SK-N-SH (cell line): Measurements from ENCODE around the gene LPGAT1. TPM values are rescaled to one million over a fixed set of nuclear protein-coding genes. Genes with fewer than 3 reads are reported as not detected.

Experiments used
- CTCF ChIA-PET: fragments of 300-600, 350-600 bp; formaldehyde crosslinking; extraction: SDS; loops from one replicate; lab custom pipeline; 2021; lab: Yijun Ruan, JAX
- POLR2A ChIA-PET: fragments of 350-600 bp; sonication (Branson Sonifier 250); formaldehyde crosslinking; extraction: SDS; loops from one replicate; lab custom pipeline; 2020; ENCODE audit warnings: antibody characterized with exemption, inconsistent platforms; lab: Yijun Ruan, JAX
- DNase-seq: peaks from one replicate; pipeline ENCODE4 v3.0.0; 2012
- H2AFZ ChIP-seq: fragments of 200-600 bp; sonication (generic); 2 replicates; pipeline ENCODE4 v1.8.1; 2016; ENCODE audit warnings: antibody characterized with exemption, mild to moderate bottlenecking, low read depth
- H3F3A ChIP-seq: fragments of 200-600 bp; sonication (generic); replicated peaks from 2 replicates; pipeline ENCODE3; 2016; ENCODE audit warnings: antibody characterized with exemption, mild to moderate bottlenecking; ENCODE audit not compliant: insufficient read depth
- H3K27ac ChIP-seq, 2 experiments: fragments of 200-500 bp in 1 of 2; fragments of 200-600 bp in 1 of 2; sonication (Bioruptor generic) in 1 of 2; sonication (generic), shearing (Covaris generic) in 1 of 2; 2 replicates each; pipeline versions ENCODE4 v1.5.1 to v1.6.1; 2014 to 2016; ENCODE audit warnings: low read depth in 2 of 2, inconsistent platforms in 1 of 2, low read length in 1 of 2, mild to moderate bottlenecking in 1 of 2, mixed read lengths in 1 of 2
- H3K27me3 ChIP-seq: fragments of 200-600 bp; sonication (generic), shearing (Covaris generic); 2 replicates; pipeline ENCODE4 v1.6.1; 2016; ENCODE audit warnings: mixed run types; ENCODE audit not compliant: insufficient read depth
- H3K36me3 ChIP-seq, 2 experiments: fragments of 200-500 bp in 1 of 2; fragments of 200-600 bp in 1 of 2; sonication (Bioruptor generic) in 1 of 2; sonication (generic) in 1 of 2; replicated peaks in 1 of 2; 2 replicates each; pipeline versions ENCODE3 to v1.5.1; 2014 to 2016; ENCODE audit warnings: low read length in 1 of 2, mild to moderate bottlenecking in 1 of 2; ENCODE audit not compliant: insufficient read depth in 2 of 2, control insufficient read depth in 1 of 2
- H3K4me1 ChIP-seq, 2 experiments: fragments of 200-500 bp in 1 of 2; fragments of 200-600 bp in 1 of 2; sonication (Bioruptor generic) in 1 of 2; sonication (generic), shearing (Covaris generic) in 1 of 2; 2 replicates each; pipeline versions ENCODE4 v1.5.1 to v1.6.1; 2014 to 2016; ENCODE audit warnings: low read depth in 1 of 2, low read length in 1 of 2, mixed run types in 1 of 2; ENCODE audit not compliant: insufficient read depth in 2 of 2, control insufficient read depth in 1 of 2
- H3K4me2 ChIP-seq: fragments of 200-600 bp; sonication (generic), shearing (Covaris generic); 2 replicates; pipeline ENCODE4 v1.6.1; 2017; ENCODE audit warnings: mixed run types
- H3K4me3 ChIP-seq, 2 experiments: fragments of 200-500 bp in 1 of 2; fragments of 200-600 bp in 1 of 2; sonication (Bioruptor generic) in 1 of 2; sonication (generic), shearing (Covaris generic) in 1 of 2; 2 replicates each; pipeline versions ENCODE4 v1.5.1 to v1.8.1; 2014 to 2016; ENCODE audit warnings: low read depth in 2 of 2, inconsistent platforms in 1 of 2, low read length in 1 of 2, mild to moderate bottlenecking in 1 of 2, mixed read lengths in 1 of 2, moderate library complexity in 1 of 2
- H3K79me2 ChIP-seq: fragments of 200-600 bp; sonication (generic); 2 replicates; pipeline ENCODE4 v1.8.1; 2017; ENCODE audit warnings: mild to moderate bottlenecking; ENCODE audit not compliant: insufficient read depth
- H3K9ac ChIP-seq: fragments of 200-600 bp; sonication (generic); 2 replicates; pipeline ENCODE4 v1.6.1; 2017; ENCODE audit warnings: mixed run types
- H3K9me2 ChIP-seq: fragments of 200-600 bp; sonication (generic); 2 replicates; pipeline ENCODE4 v1.6.1; 2017; ENCODE audit warnings: mixed run types
- H3K9me3 ChIP-seq: fragments of 200-600 bp; sonication (generic); 2 replicates; pipeline ENCODE4 v1.6.1; 2017; ENCODE audit warnings: mixed run types, mild to moderate bottlenecking, moderate library complexity
- H4K20me1 ChIP-seq: fragments of 200-600 bp; sonication (generic); 2 replicates; pipeline ENCODE4 v1.6.1; 2017; ENCODE audit warnings: mild to moderate bottlenecking, mixed run types; ENCODE audit not compliant: insufficient read depth
- CHD2 ChIP-seq: fragments of 150-350 bp; IDR thresholded peaks from 2 replicates; pipeline ENCODE4 v1.6.1; 2018; ENCODE audit warnings: low read length; ENCODE audit not compliant: partially characterized antibody
- EP300 ChIP-seq, 2 experiments: IDR thresholded peaks; 2 replicates each; pipeline versions ENCODE4 v1.4.0 to v1.6.1; 2012; ENCODE audit warnings: borderline replicate concordance in 1 of 2, low read depth in 1 of 2, low read length in 1 of 2
- FOSL2 ChIP-seq: IDR thresholded peaks from 2 replicates; pipeline ENCODE4 v1.4.0; 2012; ENCODE audit warnings: low read depth, mild to moderate bottlenecking, moderate library complexity, borderline replicate concordance
- FOXM1 ChIP-seq: IDR thresholded peaks from 2 replicates; pipeline ENCODE4 v1.4.0; 2012; ENCODE audit warnings: low read depth, mild to moderate bottlenecking
- GABPA ChIP-seq: IDR thresholded peaks from 2 replicates; pipeline ENCODE4 v1.4.0; 2012; ENCODE audit warnings: low read depth, mild to moderate bottlenecking
- GATA2 ChIP-seq: sonication (generic); formaldehyde crosslinking; IDR thresholded peaks from 2 replicates; pipeline ENCODE4 v1.5.0; 2020; ENCODE audit warnings: mild to moderate bottlenecking, missing genetic modification reagents
- MEF2A ChIP-seq: IDR thresholded peaks from 2 replicates; pipeline ENCODE4 v1.4.0; 2012; ENCODE audit warnings: low read depth, borderline replicate concordance
- MXI1 ChIP-seq: IDR thresholded peaks from 2 replicates; pipeline ENCODE4 v1.6.1; 2012; ENCODE audit warnings: mild to moderate bottlenecking, low read depth, low read length, improper control_type of control experiment
- NFIC ChIP-seq: IDR thresholded peaks from 2 replicates; pipeline ENCODE4 v1.4.0; 2012; ENCODE audit warnings: borderline replicate concordance
- POLR2AphosphoS5 ChIP-seq: IDR thresholded peaks from 2 replicates; pipeline ENCODE4 v1.6.1; 2012; ENCODE audit warnings: low read depth, low read length
- RCOR1 ChIP-seq: fragments of 150-350 bp; IDR thresholded peaks from 2 replicates; pipeline ENCODE4 v1.6.1; 2017; ENCODE audit warnings: antibody characterized with exemption, low read length
- RXRA ChIP-seq: IDR thresholded peaks from 2 replicates; pipeline ENCODE4 v1.4.0; 2012; ENCODE audit warnings: low read depth, mild to moderate bottlenecking, borderline replicate concordance
- SIN3A ChIP-seq: IDR thresholded peaks from 2 replicates; pipeline ENCODE4 v1.6.1; 2012; ENCODE audit warnings: low read depth, mild to moderate bottlenecking, low read length, moderate library complexity, borderline replicate concordance
- SMC3 ChIP-seq: IDR thresholded peaks from 2 replicates; pipeline ENCODE4 v1.6.1; 2012; ENCODE audit warnings: low read depth, low read length, improper control_type of control experiment
- TAF1 ChIP-seq: IDR thresholded peaks from 2 replicates; pipeline ENCODE4 v1.6.1; 2012; ENCODE audit warnings: low read depth, mild to moderate bottlenecking, low read length, moderate library complexity, borderline replicate concordance
- YY1 ChIP-seq: IDR thresholded peaks from 2 replicates; pipeline ENCODE4 v1.4.0; 2012; ENCODE audit warnings: low read depth, mild to moderate bottlenecking
- WGBS: methylation state at CpG from one replicate; pipeline ENCODE4 v1.1.6; 2017; ENCODE audit warnings: low lambda C conversion rate; 5-methylcytosine and 5-hydroxymethylcytosine counted together
- polyA plus RNA-seq, 3 experiments: library from polyadenylated mRNA; depleted of rRNA; stranded (reverse); fragments of >200 nt; gene quantifications; 2 replicates each; pipeline ENCODE4 v1.2.3, GENCODE V29; 2012
- TF ChIP-seq, protein P1 (sequence below): IDR thresholded peaks from 2 replicates; pipeline ENCODE4 v1.4.0; 2012; ENCODE audit warnings: low read depth
- TF ChIP-seq, protein P2 (sequence below): fragments of 200-600 bp; sonication (generic); IDR thresholded peaks from 2 replicates; pipeline ENCODE4 v1.6.1; 2017; ENCODE audit warnings: antibody characterized with exemption, mild to moderate bottlenecking, moderate library complexity
- TF ChIP-seq, protein P3 (sequence below): IDR thresholded peaks from 2 replicates; pipeline ENCODE4; 2012

The LPGAT1 gene
- polyA plus RNA-seq, 1 of the 3 experiments (the other 2 are of a cell fraction): 4.8 TPM

GRCh38 chr1:211843018-211843417, 12.5 kb upstream of the LPGAT1 start:
- TF ChIP-seq, protein P1, sequence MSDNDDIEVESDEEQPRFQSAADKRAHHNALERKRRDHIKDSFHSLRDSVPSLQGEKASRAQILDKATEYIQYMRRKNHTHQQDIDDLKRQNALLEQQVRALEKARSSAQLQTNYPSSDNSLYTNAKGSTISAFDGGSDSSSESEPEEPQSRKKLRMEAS: no peak
- TF ChIP-seq GABPA (no peak), POLR2AphosphoS5 (no peak), SIN3A (no peak), TAF1 (no peak), FOSL2 (no peak)
- TF ChIP-seq, protein P2, sequence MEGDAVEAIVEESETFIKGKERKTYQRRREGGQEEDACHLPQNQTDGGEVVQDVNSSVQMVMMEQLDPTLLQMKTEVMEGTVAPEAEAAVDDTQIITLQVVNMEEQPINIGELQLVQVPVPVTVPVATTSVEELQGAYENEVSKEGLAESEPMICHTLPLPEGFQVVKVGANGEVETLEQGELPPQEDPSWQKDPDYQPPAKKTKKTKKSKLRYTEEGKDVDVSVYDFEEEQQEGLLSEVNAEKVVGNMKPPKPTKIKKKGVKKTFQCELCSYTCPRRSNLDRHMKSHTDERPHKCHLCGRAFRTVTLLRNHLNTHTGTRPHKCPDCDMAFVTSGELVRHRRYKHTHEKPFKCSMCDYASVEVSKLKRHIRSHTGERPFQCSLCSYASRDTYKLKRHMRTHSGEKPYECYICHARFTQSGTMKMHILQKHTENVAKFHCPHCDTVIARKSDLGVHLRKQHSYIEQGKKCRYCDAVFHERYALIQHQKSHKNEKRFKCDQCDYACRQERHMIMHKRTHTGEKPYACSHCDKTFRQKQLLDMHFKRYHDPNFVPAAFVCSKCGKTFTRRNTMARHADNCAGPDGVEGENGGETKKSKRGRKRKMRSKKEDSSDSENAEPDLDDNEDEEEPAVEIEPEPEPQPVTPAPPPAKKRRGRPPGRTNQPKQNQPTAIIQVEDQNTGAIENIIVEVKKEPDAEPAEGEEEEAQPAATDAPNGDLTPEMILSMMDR: no peak
- TF ChIP-seq, protein P3, sequence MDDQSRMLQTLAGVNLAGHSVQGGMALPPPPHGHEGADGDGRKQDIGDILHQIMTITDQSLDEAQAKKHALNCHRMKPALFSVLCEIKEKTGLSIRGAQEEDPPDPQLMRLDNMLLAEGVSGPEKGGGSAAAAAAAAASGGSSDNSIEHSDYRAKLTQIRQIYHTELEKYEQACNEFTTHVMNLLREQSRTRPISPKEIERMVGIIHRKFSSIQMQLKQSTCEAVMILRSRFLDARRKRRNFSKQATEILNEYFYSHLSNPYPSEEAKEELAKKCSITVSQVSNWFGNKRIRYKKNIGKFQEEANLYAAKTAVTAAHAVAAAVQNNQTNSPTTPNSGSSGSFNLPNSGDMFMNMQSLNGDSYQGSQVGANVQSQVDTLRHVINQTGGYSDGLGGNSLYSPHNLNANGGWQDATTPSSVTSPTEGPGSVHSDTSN: no peak
- Histone ChIP-seq H3K27me3 (no peaks in the 10 kb centered on the region), H3K27ac (no peak overlapping the region), H3K79me2 (no peaks in the 10 kb centered on the region), H3F3A (no peaks in the 10 kb centered on the region), H2AFZ (peak overlapping the region; percentile 52), H3K9me3 (no peaks in the 10 kb centered on the region), H3K4me2 (no peak overlapping the region; the same call in 1 of the 2 replicates), H3K36me3 (no peaks in the 10 kb centered on the region), H4K20me1 (no peaks in the 10 kb centered on the region), H3K9ac (no peak overlapping the region), H3K4me3 (no peak overlapping the region; a peak in 1 of 4 replicates), H3K4me1 (no peaks in the 10 kb centered on the region), H3K9me2 (no peaks in the 10 kb centered on the region)
- no peak for DNase-seq
- POLR2A ChIA-PET: no interaction called here
- CTCF ChIA-PET: interaction anchor here (1.5 kb wide), 1 partner anchor 14 kb away, joined by 5 read pairs; no protein-coding TSS in a partner anchor

DNA sequence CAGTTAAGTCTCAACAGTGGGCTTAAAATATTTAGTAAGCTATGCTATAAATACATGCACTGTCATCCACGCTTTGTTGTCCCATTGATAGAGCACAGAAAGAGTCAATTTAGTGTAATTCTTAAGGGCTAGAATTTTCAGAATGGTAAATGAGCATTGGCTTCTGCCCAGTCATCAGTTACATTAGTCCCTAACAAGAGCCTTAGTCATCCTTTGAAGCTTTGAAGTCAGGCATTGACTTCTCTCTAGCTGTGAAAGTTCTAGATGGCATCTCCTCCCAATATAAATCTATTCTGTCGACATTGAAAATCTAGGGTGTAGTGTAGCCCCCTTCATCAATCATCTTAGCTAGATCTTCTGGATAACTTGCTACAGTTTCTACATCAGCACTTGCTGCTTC, 12.0 kb upstream of the LPGAT1 start:
- peak overlapping the region; percentile 52; the same call in 1 of the 2 replicates for H2AFZ ChIP-seq
- no peak overlapping the region for H3K4me3 ChIP-seq
- H3K4me1 ChIP-seq: no peaks in the 10 kb centered on the region
- H3K79me2 ChIP-seq: no peaks in the 10 kb centered on the region
- no peaks in the 10 kb centered on the region for H3K9me2 ChIP-seq
- no peak for DNase-seq
- no peak overlapping the region for H3K9ac ChIP-seq
- no peaks in the 10 kb centered on the region for H4K20me1 ChIP-seq
- TF ChIP-seq, protein P3: no peak
- TF ChIP-seq RCOR1 (no peak), MXI1 (no peak), EP300 (IDR thresholded peaks at IDR 0.05; ENCODE audit: borderline replicate concordance in 1 of 2, low read depth in 1 of 2, low read length in 1 of 2) (no peak), NFIC (no peak), GATA2 (CRISPR knock-in tag) (no peak), TAF1 (no peak), RXRA (no peak), YY1 (no peak), FOSL2 (no peak), MEF2A (no peak), SMC3 (no peak), FOXM1 (no peak), CHD2 (no peak)
- TF ChIP-seq, all 33 proteins: peak for 0
- ChIA-PET CTCF (interaction anchor here (1.5 kb wide), 1 partner anchor 13 kb away, joined by 5 read pairs; no protein-coding TSS in a partner anchor), POLR2A (no interaction called here)
- Histone ChIP-seq H3K36me3 (no peaks in the 10 kb centered on the region), H3K9me3 (no peaks in the 10 kb centered on the region), H3F3A (no peaks in the 10 kb centered on the region), H3K4me2 (no peak overlapping the region; the same call in 1 of the 2 replicates), H3K27ac (no peak overlapping the region), H3K27me3 (no peaks in the 10 kb centered on the region)
- WGBS: 91% methylated on average over 2 of the region's 2 CpGs
